Adipocyte (in vitro differentiated cells): ENCODE data around the gene EGFL7.
A peak's percentile ranks its signal among the peaks of the same experiment; 100 is the strongest.

Source experiments
- DNase-seq: peaks from one replicate; pipeline ENCODE4 v3.0.0-alpha.2; 2015; ENCODE audit warnings: low read depth
- H3K27me3 ChIP-seq: replicated peaks from 2 replicates; pipeline ENCODE4 v1.7.0; 2013; ENCODE audit warnings: mild to moderate bottlenecking, low read length, moderate library complexity; ENCODE audit not compliant: control insufficient read depth, insufficient read depth
- H3K36me3 ChIP-seq: 2 replicates; pipeline ENCODE4 v1.7.0; 2013; ENCODE audit warnings: low read length, mild to moderate bottlenecking, moderate library complexity; ENCODE audit not compliant: control insufficient read depth, insufficient read depth, severe bottlenecking
- H3K4me1 ChIP-seq: 2 replicates; pipeline ENCODE4 v1.7.0; 2013; ENCODE audit warnings: mild to moderate bottlenecking, low read length, moderate library complexity; ENCODE audit not compliant: control insufficient read depth, insufficient read depth
- H3K4me3 ChIP-seq: 2 replicates; pipeline ENCODE4 v1.7.0; 2013; ENCODE audit warnings: mild to moderate bottlenecking, low read length, moderate library complexity
- H3K9ac ChIP-seq: 2 replicates; pipeline ENCODE4 v1.7.0; 2013; ENCODE audit warnings: mild to moderate bottlenecking, low read length, moderate library complexity
- H3K9me3 ChIP-seq: 2 replicates; pipeline ENCODE4 v1.7.0; 2013; ENCODE audit warnings: mild to moderate bottlenecking, low read length, moderate library complexity; ENCODE audit not compliant: control insufficient read depth

The EGFL7 gene

DNA sequence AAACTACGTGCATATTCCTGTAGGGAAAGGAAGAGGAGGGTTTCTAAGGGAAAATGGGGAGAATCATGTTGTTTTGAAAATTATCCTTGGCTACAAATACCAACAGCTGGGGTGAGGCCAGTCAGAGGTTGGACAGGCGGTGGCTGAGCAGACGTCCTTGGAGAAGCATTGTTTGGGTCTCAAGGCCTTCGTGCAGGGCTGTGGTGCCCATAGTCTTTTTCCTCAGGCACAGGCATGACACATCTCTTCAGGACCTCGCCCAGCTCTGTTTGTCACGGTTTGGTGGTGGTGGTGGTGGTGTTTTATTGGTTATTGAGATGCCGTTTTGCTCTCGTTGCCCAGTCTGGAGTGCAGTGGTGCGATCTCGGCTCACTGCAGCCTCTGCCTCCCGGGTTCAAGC lies 27.8 kb upstream of the EGFL7 start:
- Histone ChIP-seq H3K9me3 (no peaks in the 10 kb centered on the region), H3K36me3 (no peaks in the 10 kb centered on the region), H3K4me1 (no peaks in the 10 kb centered on the region)

DNA sequence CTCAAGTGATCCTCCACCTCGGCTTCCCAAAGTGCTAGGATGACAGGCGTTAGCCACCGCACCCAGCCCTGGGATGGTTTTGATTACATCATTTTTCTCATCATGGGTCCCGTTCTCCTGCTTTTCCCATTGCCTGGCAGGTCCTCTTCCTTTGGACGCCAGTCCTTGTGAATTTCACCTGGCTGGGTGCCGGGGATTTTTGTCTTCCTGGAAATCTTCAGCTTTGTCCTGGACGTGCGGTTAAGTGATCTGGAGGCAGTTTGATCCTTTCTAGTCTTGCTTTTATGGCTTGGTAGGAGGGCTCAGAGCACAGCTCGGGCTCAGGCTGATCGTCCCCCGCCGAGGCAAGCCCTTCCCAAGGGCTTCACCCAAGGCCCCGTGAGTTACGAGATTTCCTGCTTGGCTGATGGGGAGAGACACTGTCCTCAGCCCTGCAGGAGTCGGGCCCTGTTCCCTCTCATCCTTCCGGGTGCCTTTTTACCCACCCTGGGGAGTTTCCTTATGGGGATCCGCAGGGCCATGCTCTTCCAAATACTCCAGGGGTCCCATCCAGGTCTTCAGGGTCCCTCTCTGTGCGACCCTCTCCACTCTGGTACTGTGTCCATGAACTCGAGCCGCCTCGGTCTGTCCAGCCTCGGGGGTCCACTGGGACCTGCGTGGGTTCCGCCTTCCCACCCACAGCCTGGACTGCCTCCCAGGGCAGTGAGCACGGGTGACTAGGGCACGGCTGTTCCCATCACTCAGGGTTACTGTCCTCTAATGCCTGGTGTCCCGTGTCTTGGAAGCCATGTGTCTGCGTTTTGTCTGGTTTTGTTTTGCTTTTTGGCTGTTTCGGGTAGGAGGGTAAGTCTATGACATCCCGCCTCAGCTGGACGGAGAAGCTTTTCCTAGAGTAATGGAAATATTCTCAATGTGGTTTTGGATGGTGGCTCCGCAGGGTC lies 22.3 kb upstream of the EGFL7 start:
- Histone ChIP-seq H3K27me3 (peaks cover 29% of the 10 kb centered on the region), H3K4me1 (peaks cover 21% of the 10 kb centered on the region), H3K4me3 (no peak overlapping the region), H3K36me3 (no peaks in the 10 kb centered on the region), H3K9me3 (no peaks in the 10 kb centered on the region), H3K9ac (no peak overlapping the region)
- DNase-seq, result no peak

More for the DNA sequence above, 27.8 kb upstream of the EGFL7 start:
- no peak overlapping the region for H3K4me3 ChIP-seq
- peak; percentile 26 for DNase-seq
- no peak overlapping the region for H3K9ac ChIP-seq
- peaks cover 10% of the 10 kb centered on the region for H3K27me3 ChIP-seq

DNA sequence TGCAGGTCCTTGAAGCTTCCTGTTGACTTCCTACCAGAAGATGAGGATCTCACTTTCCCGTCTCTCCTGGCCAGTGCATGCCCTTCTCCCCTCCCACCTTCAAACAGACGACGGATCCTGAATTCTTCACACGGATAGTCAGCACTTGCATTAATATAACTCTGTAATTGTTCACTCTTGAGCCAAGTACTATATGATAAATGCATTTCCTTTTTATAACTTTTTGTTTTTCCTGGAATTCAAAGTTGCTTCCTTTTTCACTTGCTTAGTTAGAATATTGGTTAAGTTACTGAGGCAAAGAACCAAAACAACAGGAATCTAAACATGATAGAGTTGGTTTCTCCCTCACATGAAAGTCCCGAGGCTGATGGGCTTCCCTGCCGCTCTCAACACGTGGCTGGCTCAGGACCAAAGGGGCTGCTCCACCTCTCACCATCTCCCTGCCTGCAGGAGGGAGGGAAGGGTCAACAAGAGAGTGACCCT lies 20.2 kb upstream of the EGFL7 start:
- Histone ChIP-seq H3K9me3 (no peaks in the 10 kb centered on the region), H3K4me1 (peaks cover 21% of the 10 kb centered on the region), H3K9ac (no peak overlapping the region), H3K36me3 (no peaks in the 10 kb centered on the region), H3K27me3 (peaks cover 27% of the 10 kb centered on the region), H3K4me3 (no peak overlapping the region)
- DNase-seq, result no peak

DNA sequence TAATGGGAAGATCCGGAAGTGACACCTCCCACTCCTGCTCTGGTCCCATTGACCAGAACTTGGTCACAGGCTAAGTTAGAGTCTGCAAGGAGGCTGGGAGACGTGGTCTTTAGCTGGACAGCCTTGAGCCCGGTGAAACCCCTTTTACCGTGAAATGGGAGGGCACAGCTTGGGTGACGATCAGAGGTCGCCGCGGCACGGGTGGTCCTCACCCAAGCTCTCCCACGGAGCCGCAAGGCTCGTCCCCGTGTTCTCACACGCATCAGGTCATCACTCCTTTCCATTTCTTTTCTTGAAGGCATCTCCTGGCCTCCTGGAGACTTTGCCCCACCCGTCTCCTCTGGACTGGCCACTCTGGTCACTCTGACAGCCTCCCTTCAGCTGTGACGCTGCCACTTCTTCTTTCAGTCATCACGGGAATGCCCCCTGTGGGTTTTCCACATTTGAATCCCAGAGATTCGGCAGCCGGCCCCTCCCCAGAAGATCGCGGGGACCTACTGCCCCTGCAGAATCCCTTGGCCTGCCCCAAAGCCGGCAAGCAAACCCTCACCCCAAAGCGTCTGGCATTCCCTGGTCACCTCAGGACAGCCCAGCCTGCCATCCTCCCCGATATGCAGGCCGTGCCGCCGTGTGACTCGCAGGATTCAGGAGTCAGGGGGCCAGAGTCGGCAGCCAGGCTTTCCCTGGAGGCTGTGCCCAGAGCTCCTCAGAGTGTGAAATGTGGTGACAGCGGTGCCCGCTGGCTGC lies 18.9 kb upstream of the EGFL7 start:
- Histone ChIP-seq H3K9ac (no peak overlapping the region), H3K9me3 (no peaks in the 10 kb centered on the region), H3K36me3 (no peaks in the 10 kb centered on the region), H3K4me3 (no peak overlapping the region), H3K4me1 (peaks cover 21% of the 10 kb centered on the region), H3K27me3 (peaks cover 23% of the 10 kb centered on the region)
- no peak for DNase-seq

DNA sequence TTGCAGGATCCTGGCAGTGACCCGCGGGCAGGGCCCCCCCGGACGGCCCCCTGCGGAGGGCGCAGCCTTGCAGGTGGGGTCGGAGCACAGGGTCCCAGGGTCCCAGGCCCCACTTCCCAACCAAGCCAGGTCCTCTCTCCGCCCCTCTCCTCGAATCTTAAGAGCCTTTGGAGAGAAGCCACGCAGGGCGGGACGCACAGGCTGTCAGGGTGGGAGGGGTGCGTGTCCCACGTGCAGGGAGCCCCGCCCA lies 18.4 kb upstream of the EGFL7 start:
- DNase-seq, result no peak
- H3K4me1 ChIP-seq, result peaks cover 21% of the 10 kb centered on the region
- H3K4me3 ChIP-seq, result no peak overlapping the region

DNA sequence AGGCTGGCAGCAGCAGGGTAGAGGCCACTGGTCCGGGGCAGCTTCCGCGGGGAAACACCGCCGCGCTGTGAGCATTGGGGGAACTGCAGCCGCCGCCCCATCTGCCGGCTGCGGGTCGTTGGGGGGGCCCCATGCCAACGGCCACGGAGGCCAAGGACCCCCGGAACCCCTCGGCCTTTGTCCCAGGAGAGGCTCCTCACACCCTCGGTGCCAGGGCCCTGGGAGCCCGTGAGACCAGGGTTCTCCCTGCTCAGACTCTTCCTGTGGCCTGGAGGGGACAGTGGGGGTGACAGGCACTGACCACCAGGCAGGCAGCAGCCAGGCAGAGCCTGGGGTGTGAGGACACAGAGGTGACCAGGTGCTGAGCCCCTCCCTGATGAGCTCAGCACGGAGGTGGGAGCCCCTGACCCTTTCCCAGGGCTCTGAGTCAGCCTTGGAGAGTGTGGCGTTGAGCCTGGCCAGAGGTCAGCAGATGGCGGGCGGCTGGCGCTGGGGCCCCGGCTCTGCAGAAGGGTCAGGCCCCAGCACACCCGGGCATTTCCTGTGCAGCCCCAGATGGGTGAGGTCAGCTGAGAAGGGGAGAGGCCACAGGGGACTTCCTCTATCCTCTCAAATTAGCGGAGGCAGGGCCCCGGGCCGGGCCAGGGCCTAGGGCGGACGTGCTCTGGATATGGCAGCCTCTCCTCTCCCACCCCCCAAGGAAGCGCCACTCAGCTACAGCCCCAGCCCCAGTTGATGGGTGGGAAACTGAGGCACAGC lies 17.9 kb upstream of the EGFL7 start:
- Histone ChIP-seq H3K4me1 (peaks cover 21% of the 10 kb centered on the region), H3K36me3 (no peaks in the 10 kb centered on the region), H3K27me3 (peaks cover 23% of the 10 kb centered on the region), H3K9ac (no peak overlapping the region), H3K9me3 (no peaks in the 10 kb centered on the region), H3K4me3 (no peak overlapping the region)
- peak; percentile 72 for DNase-seq

More for the DNA sequence above, 18.4 kb upstream of the EGFL7 start:
- Histone ChIP-seq H3K27me3 (peaks cover 23% of the 10 kb centered on the region), H3K9me3 (no peaks in the 10 kb centered on the region), H3K9ac (no peak overlapping the region), H3K36me3 (no peaks in the 10 kb centered on the region)

DNA sequence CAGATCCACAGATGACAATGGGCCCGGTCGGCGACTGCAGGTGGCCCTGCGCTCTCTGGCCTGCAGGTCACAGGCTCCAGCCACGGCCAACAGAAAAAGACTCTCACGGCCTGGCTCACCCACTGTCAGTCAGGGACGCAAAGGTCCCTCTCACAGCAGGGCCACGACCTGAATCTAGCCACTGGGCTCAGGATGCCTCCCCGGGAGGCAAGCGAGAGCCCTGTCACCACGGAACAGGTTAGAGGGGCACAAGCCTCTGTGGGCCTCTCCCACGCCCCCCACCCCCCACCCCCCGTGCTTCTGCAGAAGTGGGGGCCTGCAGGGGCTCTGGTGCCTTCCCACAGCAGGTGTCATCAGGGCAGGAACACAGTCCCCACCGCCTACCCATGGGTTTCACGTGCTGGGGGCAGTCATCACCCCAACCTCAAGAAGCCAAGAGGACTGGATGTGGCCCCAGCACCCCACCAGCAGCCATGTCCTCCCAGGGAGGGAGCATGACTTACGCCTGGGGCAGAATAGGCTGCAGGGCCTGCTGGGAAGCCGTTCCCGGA lies 17.3 kb upstream of the EGFL7 start:
- Histone ChIP-seq H3K9ac (no peak overlapping the region), H3K4me3 (no peak overlapping the region), H3K27me3 (peaks cover 19% of the 10 kb centered on the region), H3K9me3 (no peaks in the 10 kb centered on the region), H3K36me3 (no peaks in the 10 kb centered on the region), H3K4me1 (peaks cover 19% of the 10 kb centered on the region)
- DNase-seq, result no peak

DNA sequence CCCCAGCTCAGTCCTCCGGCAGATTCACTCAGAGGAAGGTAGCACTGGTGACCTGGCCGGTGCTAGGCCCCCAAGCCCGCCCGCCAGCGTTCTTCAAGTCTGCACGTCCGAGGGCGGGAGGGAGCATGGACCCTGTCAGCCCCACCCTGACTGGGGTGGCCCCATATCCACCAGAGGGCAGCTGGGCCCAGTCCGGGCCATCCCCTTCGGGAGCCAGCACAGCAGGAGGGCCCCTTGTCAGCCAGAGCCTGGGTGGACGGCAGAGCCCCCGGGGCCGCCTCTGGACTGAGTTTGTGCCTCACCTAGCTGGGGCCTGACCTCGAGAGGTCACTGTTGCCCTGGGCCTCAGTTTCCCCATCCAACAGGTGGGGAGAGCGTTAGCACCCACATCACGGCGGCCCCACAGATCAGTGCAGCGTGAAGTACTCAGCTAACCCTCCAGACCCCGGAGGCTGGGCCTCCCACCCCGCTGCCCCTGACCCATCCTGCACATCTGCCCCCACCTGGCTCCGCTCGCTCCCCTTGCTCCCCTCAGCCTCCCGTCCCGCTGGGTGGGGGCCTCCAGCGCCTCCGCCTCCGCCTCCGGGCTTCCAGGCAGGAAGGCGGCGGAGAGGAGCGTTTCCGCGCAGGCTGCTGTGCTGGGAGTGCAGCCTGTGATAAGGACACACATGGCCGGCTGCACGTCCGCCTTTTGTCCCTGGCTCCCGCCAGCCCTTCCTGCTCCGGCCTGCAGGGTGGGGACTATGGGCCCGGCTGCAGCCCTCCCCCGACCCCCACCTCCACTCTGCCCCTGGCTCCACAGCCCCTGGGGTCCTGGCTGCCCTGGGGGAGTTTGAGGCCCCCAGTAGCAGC lies 16.6 kb upstream of the EGFL7 start:
- Histone ChIP-seq H3K4me1 (peaks cover 14% of the 10 kb centered on the region), H3K9me3 (no peaks in the 10 kb centered on the region), H3K36me3 (no peaks in the 10 kb centered on the region), H3K9ac (no peak overlapping the region), H3K27me3 (peaks cover 19% of the 10 kb centered on the region), H3K4me3 (no peak overlapping the region)
- no peak for DNase-seq

DNA sequence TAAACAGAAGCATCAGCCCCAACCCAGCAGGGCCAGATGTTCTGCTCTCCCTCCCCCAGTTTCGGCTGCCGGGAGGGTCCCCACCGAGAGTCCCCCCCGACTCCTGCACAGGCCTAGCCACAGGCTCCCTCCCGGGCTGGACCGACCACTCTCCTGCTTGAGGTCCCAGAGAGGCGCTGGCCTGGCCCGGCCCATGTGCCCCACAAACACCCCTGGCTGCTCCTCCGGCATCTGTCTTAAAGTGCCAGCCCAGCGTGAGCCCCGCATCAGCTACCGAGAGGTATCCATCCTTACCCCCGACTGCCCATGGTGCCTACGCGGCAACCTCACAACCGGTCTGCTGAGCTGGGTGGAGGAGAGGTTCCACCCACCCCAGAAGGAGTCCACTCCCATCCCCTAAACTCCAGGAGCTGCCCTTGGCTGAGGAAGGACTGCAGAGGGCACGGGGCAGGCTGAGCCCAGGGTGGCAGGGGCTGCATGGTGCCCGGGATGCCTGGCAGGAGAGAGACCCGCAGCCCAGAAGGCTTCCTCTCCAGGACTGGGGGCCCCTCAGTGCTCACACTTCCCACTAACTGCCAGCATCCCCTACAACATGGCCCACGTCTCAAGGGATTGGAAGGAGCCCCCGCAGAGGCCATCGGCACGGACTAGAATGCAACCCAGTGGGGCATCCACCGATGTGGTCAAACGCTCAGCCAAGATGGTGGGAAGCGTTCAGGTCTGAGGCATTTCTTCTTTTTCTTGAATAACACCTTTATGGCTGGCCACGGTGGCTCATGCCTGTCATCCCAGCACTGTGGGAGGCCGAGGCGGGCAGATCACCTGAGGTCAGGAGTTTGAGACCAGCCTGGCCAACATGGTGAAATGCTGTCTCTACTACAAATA lies 15.6 kb upstream of the EGFL7 start:
- H3K27me3 ChIP-seq, result peaks cover 19% of the 10 kb centered on the region
- no peak overlapping the region for H3K4me3 ChIP-seq
- H3K4me1 ChIP-seq, result peaks cover 14% of the 10 kb centered on the region
- H3K36me3 ChIP-seq, result no peaks in the 10 kb centered on the region
- H3K9ac ChIP-seq, result no peak overlapping the region
- no peaks in the 10 kb centered on the region for H3K9me3 ChIP-seq
- no peak for DNase-seq

DNA sequence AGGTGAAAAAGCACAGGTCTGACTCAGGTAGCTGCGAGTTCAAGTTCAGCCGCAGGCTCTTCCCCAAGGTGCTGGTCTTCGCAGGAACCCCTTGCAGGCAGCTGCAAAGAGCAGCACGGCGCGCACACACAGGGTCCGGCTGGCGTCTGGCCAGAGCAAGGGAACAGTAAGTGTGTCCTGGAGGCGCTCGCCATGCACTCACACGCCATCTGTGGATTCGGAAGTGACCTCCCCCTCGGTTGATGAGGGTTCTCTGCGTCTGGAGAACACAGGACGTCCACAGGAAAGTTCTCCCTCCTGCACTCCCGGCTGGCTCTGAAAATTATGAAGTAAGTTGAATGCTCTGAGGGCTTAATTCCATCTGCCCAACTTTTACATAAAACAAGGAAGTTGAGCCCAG lies 14.0 kb upstream of the EGFL7 start:
- Histone ChIP-seq H3K36me3 (no peaks in the 10 kb centered on the region), H3K4me3 (no peak overlapping the region), H3K9me3 (no peaks in the 10 kb centered on the region), H3K27me3 (peaks cover 17% of the 10 kb centered on the region), H3K9ac (no peak overlapping the region), H3K4me1 (peaks cover 14% of the 10 kb centered on the region)
- no peak for DNase-seq
